IMR-90 (cell line): ENCODE data around the gene CRCP.

Experiments used
- BHLHE40 ChIP-seq: fragments of 150-350 bp; IDR thresholded peaks from 2 replicates; pipeline ENCODE4 v1.6.1; 2016; ENCODE audit warnings: mild to moderate bottlenecking, low read depth, low read length
- CEBPB ChIP-seq: IDR thresholded peaks from 2 replicates; pipeline ENCODE4 v1.6.1; 2012; ENCODE audit warnings: low read depth, low read length, improper control_type of control experiment
- CHD1 ChIP-seq: IDR thresholded peaks from 2 replicates; pipeline ENCODE4 v1.6.1; 2012; ENCODE audit warnings: low read depth, low read length, improper control_type of control experiment
- MAFK ChIP-seq: IDR thresholded peaks from 2 replicates; pipeline ENCODE4 v1.6.1; 2012; ENCODE audit warnings: low read depth, low read length, improper control_type of control experiment
- MXI1 ChIP-seq: IDR thresholded peaks from 2 replicates; pipeline ENCODE4 v1.6.1; 2012; ENCODE audit warnings: low read depth, mild to moderate bottlenecking, low read length, moderate library complexity, borderline replicate concordance
- NFE2L2 ChIP-seq: fragments of 150-350 bp; IDR thresholded peaks from 2 replicates; pipeline ENCODE4 v1.6.1; 2016; ENCODE audit warnings: low read depth, mild to moderate bottlenecking, low read length
- POLR2A ChIP-seq: IDR thresholded peaks from 2 replicates; pipeline ENCODE4 v1.6.1; 2012; ENCODE audit warnings: mild to moderate bottlenecking, low read depth, low read length
- RAD21 ChIP-seq: IDR thresholded peaks from 2 replicates; pipeline ENCODE4 v1.6.1; 2012; ENCODE audit warnings: low read length, improper control_type of control experiment
- RCOR1 ChIP-seq: IDR thresholded peaks from 2 replicates; pipeline ENCODE4 v1.6.1; 2012; ENCODE audit warnings: mild to moderate bottlenecking, low read length, improper control_type of control experiment; ENCODE audit not compliant: insufficient replicate concordance
- RFX5 ChIP-seq: IDR thresholded peaks from 2 replicates; pipeline ENCODE4 v1.8.0; 2012; ENCODE audit warnings: low read depth, mild to moderate bottlenecking, low read length, moderate library complexity
- SMC3 ChIP-seq: fragments of 150-350 bp; IDR thresholded peaks from 2 replicates; pipeline ENCODE4 v1.6.1; 2016; ENCODE audit warnings: low read depth, mild to moderate bottlenecking, antibody characterized with exemption, low read length, moderate library complexity
- TF ChIP-seq, protein P1 (sequence below): conservative IDR thresholded peaks from 2 replicates; pipeline ENCODE4 v1.5.1; 2012; ENCODE audit warnings: mild to moderate bottlenecking, low read depth, low read length, improper control_type of control experiment
- TF ChIP-seq, protein P2 (sequence below): fragments of 150-350 bp; IDR thresholded peaks from 2 replicates; pipeline ENCODE4 v1.6.1; 2017; ENCODE audit warnings: mild to moderate bottlenecking, antibody characterized with exemption, low read length, low read depth
- TF ChIP-seq, protein P3 (sequence below): fragments of 150-350 bp; IDR thresholded peaks from 2 replicates; pipeline ENCODE4 v1.6.1; 2016; ENCODE audit warnings: low read depth, mild to moderate bottlenecking, low read length, moderate library complexity, borderline replicate concordance

DNA sequence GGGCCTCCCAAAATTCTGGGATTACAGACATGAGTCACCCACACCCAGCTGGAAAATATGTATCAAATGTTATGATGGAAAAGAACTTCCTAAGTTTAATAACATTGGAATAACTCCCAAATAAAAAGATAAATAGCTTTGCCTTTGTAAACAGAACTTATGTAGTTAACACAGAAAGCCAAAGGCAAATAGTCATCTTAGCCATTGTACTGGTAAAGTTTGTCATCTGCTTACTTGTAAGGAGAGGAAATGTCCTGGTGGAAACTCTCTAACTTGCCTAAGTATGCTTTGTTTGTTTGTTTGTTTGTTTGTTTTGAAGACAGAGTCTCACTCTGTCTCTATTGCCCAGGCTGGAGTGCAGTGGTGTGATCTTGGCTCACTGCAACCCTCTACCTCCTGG is 66.7 kb downstream of the CRCP start:
- TF ChIP-seq, protein P1, sequence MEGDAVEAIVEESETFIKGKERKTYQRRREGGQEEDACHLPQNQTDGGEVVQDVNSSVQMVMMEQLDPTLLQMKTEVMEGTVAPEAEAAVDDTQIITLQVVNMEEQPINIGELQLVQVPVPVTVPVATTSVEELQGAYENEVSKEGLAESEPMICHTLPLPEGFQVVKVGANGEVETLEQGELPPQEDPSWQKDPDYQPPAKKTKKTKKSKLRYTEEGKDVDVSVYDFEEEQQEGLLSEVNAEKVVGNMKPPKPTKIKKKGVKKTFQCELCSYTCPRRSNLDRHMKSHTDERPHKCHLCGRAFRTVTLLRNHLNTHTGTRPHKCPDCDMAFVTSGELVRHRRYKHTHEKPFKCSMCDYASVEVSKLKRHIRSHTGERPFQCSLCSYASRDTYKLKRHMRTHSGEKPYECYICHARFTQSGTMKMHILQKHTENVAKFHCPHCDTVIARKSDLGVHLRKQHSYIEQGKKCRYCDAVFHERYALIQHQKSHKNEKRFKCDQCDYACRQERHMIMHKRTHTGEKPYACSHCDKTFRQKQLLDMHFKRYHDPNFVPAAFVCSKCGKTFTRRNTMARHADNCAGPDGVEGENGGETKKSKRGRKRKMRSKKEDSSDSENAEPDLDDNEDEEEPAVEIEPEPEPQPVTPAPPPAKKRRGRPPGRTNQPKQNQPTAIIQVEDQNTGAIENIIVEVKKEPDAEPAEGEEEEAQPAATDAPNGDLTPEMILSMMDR = no peak
- TF ChIP-seq RAD21 (no peak), NFE2L2 (no peak), RCOR1 (no peak), MXI1 (no peak), POLR2A (no peak), CEBPB (no peak), MAFK (no peak), SMC3 (no peak), BHLHE40 (no peak), RFX5 (no peak), CHD1 (no peak)
- TF ChIP-seq, protein P2, sequence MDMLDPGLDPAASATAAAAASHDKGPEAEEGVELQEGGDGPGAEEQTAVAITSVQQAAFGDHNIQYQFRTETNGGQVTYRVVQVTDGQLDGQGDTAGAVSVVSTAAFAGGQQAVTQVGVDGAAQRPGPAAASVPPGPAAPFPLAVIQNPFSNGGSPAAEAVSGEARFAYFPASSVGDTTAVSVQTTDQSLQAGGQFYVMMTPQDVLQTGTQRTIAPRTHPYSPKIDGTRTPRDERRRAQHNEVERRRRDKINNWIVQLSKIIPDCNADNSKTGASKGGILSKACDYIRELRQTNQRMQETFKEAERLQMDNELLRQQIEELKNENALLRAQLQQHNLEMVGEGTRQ = no peak
- TF ChIP-seq, protein P3, sequence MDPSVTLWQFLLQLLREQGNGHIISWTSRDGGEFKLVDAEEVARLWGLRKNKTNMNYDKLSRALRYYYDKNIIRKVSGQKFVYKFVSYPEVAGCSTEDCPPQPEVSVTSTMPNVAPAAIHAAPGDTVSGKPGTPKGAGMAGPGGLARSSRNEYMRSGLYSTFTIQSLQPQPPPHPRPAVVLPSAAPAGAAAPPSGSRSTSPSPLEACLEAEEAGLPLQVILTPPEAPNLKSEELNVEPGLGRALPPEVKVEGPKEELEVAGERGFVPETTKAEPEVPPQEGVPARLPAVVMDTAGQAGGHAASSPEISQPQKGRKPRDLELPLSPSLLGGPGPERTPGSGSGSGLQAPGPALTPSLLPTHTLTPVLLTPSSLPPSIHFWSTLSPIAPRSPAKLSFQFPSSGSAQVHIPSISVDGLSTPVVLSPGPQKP = no peak
